ENCODE data around the gene GDI2.
"Not testable (repeated sequence)": the region's sequence is repeated elsewhere in the genome, so short reads cannot be mapped to it uniquely, and the experiment has no call there.

Gene GDI2

DNA sequence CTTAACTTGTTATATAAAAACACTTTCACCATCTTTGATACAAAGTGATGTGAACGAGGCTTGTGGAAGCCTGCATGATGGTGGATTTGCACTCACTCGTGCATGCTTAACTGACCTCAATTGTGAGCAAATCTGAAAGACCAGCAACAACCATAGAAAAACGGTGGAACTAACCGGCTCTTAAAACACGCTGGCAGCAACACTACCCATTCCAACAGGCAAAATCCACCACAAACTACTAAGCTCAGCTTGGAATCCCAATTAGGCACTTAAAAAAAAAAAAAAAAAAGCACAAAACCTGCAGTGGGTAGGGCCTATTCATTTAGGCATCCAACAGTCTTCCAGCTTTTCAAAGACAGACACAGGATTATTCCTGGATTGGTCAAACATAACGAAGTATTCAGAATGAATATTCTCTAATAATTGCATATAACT lies 1.8 kb downstream of the GDI2 start:
- TF ChIP-seq ZFX (IDR thresholded peaks at IDR 0.05) = no peak
- TF ChIP-seq, protein P1, sequence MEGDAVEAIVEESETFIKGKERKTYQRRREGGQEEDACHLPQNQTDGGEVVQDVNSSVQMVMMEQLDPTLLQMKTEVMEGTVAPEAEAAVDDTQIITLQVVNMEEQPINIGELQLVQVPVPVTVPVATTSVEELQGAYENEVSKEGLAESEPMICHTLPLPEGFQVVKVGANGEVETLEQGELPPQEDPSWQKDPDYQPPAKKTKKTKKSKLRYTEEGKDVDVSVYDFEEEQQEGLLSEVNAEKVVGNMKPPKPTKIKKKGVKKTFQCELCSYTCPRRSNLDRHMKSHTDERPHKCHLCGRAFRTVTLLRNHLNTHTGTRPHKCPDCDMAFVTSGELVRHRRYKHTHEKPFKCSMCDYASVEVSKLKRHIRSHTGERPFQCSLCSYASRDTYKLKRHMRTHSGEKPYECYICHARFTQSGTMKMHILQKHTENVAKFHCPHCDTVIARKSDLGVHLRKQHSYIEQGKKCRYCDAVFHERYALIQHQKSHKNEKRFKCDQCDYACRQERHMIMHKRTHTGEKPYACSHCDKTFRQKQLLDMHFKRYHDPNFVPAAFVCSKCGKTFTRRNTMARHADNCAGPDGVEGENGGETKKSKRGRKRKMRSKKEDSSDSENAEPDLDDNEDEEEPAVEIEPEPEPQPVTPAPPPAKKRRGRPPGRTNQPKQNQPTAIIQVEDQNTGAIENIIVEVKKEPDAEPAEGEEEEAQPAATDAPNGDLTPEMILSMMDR (conservative IDR thresholded peaks at IDR 0.05) = no peak
- no peak overlapping the region for H3K27ac ChIP-seq

DNA sequence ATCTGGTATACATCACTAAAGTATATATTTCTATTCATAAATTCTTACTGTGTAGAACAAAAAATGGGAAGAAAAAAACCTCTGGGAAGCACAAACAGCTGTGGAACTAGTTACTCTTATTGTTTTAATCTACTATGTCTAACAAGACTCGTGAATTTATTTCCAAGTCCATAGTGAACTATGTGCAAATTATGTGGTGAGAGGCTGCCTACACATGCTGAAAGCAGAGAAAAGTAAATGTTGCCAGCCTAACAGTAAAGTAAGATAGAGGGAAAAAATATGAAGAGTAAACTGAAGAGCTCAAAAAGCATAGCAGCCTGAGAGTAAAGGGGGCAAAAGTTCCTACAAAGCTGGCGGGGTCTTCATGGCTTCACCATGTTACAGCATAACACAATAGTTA lies 3.0 kb downstream of the GDI2 start:
- no peak overlapping the region for H3K27ac ChIP-seq
- TF ChIP-seq, protein P1 (conservative IDR thresholded peaks at IDR 0.05) = no peak
- TF ChIP-seq ZFX (IDR thresholded peaks at IDR 0.05) = no peak

DNA sequence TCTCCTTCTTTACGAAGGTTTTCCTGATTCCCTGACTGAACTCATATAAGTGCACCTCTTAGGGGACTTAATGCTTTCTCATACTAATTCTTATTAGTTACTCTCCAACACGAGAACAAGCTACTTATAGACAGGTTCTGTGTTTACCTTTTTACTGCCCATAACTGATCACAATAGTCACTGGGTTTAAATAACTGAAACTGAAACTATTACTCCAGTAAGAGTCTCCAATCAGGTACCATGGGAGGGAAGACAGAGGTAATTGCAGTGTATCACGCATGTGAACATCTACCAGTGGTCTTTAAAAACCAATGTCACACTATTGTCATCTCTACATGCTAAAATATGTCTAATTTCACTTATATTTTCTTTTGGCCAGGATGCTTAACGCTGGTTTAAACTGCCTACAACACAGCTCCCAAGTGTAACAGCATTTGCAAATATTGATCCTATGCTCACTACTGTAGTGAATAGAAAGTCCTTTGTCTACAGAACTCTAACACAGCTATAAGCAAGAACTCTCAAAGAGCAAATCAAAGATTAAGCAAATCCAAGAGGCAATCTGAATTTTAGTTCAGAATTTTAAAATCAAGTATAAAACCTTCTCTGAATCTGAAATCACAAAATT lies 3.6 kb downstream of the GDI2 start:
- no peak for TF ChIP-seq ZFX (IDR thresholded peaks at IDR 0.05)
- TF ChIP-seq, protein P1 (conservative IDR thresholded peaks at IDR 0.05) = no peak
- H3K27ac ChIP-seq = no peak overlapping the region

DNA sequence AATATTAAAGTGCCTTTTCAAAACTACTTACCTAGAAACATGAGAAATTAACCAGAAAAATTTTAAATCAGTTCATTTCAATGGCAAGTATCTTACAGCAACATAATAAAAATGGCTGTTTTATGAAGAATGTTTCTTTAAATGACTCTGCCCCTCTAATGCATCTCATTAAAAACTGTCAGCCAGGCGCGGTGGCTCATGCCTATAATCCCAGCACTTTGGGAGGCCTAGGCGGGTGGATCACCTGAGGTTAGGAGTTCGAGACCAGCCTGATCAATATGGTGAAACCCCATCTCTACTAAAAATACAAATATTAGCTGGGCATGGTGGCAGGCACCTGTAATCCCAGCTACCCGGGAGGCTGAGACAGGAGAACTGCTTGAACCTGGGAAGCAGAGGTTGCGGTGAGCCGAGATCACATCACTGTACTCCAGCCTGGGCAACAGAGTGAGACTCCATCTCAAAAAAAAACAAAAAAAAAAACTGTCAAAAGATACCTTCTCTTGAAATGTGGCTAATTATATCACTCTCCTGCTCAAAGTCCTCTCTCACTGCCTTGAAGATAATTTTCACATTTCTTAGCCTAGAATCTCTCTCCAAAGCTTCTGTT lies 4.3 kb downstream of the GDI2 start:
- H3K27ac ChIP-seq = not testable (repeated sequence)

DNA sequence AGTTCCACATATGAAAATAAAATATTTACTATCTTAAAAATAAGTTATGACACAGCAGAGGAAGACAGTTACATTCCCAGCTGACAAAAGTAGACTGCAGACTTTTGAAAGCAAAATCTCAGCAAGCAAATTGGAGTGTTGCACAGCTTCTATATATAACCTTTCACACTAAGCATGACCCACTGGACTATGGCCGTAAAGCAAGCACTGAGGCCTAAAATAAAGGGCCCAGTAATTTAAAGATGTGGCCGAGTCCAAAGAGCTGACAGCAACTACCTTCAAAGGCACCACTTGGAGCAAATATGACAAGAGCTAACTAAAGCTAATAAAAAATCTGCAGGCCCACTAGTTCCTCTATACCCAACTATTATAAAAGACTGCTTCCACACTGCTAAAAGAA lies 6.5 kb downstream of the GDI2 start:
- TF ChIP-seq ZFX (IDR thresholded peaks at IDR 0.05) = no peak
- TF ChIP-seq, protein P1 (conservative IDR thresholded peaks at IDR 0.05) = no peak
- no peak overlapping the region for H3K27ac ChIP-seq

DNA sequence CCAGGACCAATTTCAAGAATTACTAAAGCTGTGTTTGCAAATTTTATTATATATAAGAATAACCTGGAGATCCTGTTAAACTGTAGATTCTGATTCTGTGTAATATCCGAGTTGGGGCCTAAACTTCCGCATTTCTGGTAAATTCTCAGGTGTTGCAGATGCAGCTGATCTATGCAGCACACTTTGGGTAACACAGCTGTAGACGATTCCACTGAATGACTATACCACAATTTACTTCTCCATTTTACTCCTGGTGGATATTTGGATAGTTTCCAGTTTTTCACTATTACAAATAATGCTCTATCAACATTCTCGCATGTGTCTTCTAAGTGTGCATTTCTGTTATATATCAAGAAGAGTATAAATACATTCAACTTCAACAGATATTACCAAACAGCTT lies 7.5 kb downstream of the GDI2 start:
- H3K27ac ChIP-seq = no peak overlapping the region
- TF ChIP-seq ZFX (IDR thresholded peaks at IDR 0.05) = no peak
- TF ChIP-seq, protein P1 (conservative IDR thresholded peaks at IDR 0.05) = no peak

DNA sequence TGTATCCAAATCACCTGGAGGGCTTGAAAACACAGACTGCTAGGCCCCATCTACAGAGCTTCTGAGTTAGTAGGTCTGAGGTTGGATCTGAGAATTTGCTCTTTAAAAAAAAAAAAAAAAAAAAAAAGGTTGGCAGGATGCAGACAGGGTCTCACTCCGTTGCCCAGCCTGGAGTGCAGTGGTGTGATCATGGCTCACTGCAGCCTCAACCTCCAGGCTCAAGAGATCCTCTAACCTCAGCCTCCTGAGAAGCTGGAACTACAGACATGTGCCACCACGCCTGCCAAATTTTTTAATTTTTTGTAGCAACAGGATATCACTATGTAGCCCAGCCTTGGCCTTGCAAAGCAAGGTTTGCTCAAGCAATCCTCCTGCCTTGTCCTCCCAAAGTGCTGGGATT lies 8.0 kb downstream of the GDI2 start:
- TF ChIP-seq, protein P1 (conservative IDR thresholded peaks at IDR 0.05) = no peak
- no peak for TF ChIP-seq ZFX (IDR thresholded peaks at IDR 0.05)
- H3K27ac ChIP-seq = no peak overlapping the region

DNA sequence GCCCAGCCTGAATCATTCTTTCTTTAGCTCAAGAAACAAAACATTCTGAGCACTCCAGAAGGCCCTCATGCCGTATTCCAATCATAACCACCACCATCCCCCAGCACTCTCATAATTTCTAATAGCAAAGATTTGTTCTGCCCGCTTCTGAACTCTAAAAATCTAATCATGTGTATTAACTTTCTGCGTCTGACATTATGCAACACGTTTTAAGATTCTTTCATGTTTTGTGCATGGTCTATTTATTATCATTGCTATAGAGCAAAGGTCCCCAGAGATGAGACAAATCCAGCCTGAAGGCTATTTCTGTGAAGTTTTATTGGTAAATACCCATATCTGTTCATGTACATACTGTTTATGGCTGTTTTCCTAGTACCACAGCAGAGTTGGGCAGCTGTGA lies 8.8 kb downstream of the GDI2 start:
- H3K27ac ChIP-seq = no peak overlapping the region
- no peak for TF ChIP-seq ZFX (IDR thresholded peaks at IDR 0.05)
- TF ChIP-seq, protein P1 (conservative IDR thresholded peaks at IDR 0.05) = no peak

All from C4-2B (cell line).